ENCODE results near the gene GTF2F1. TPM values are rescaled to one million over a fixed set of nuclear protein-coding genes. Genes with fewer than 3 reads are reported as not detected.

Gene GTF2F1
- total and polyA plus RNA-seq, 9 of the 15 experiments (the other 6 are each of a cell fraction or from before 2014, with no cell fraction given), result 4.7 to 75.4 (median 68.4) TPM

DNA sequence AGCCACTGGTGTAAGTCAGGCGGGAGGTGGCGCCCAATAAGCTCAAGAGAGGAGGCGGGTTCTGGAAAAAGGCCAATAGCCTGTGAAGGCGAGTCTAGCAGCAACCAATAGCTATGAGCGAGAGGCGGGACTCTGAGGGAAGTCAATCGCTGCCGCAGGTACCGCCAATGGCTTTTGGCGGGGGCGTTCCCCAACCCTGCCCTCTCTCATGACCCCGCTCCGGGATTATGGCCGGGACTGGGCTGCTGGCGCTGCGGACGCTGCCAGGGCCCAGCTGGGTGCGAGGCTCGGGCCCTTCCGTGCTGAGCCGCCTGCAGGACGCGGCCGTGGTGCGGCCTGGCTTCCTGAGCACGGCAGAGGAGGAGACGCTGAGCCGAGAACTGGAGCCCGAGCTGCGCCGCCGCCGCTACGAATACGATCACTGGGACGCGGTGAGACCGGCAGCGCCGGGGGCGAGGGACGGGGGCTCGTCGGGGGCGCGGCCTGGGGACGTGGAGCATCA, 20.3 kb downstream of the GTF2F1 start, which contains the start of gene ALKBH7 (continued):
- TF ChIP-seq MIER1 (IDR thresholded peaks at IDR 0.05; ENCODE audit: low read depth) (no peak), RHOXF2B (CRISPR knock-in tag; conservative IDR thresholded peaks at IDR 0.05) (0 out of 2 replicates have a peak, but pooled peaks have one; percentile 15), SP2 (IDR thresholded peaks at IDR 0.05; ENCODE audit: extremely low read depth, low read depth, low read length, poor library complexity, severe bottlenecking) (peak; percentile 97), HDAC1 (IDR thresholded peaks at IDR 0.05) (peak in 1 of 2 experiments; percentile 72; a peak in 2 of 4 replicates), PML (IDR thresholded peaks at IDR 0.05; ENCODE audit: low read length) (peak; percentile 38; the same call in 1 of the 2 replicates), POLR2A (conservative IDR thresholded peaks at IDR 0.05) (peak; percentile 84), ZNF282 (CRISPR knock-in tag; IDR thresholded peaks at IDR 0.05) (no peak), RAD21 (CRISPR knock-in tag; conservative IDR thresholded peaks at IDR 0.05 in 1 of 2, IDR thresholded peaks at IDR 0.05 in 1 of 2) (peak in 1 of 2 experiments; percentile 7; a peak in 1 of 4 replicates), NFIX (CRISPR knock-in tag; IDR thresholded peaks at IDR 0.05; ENCODE audit: low read depth) (no peak)
- TF ChIP-seq, protein P1, sequence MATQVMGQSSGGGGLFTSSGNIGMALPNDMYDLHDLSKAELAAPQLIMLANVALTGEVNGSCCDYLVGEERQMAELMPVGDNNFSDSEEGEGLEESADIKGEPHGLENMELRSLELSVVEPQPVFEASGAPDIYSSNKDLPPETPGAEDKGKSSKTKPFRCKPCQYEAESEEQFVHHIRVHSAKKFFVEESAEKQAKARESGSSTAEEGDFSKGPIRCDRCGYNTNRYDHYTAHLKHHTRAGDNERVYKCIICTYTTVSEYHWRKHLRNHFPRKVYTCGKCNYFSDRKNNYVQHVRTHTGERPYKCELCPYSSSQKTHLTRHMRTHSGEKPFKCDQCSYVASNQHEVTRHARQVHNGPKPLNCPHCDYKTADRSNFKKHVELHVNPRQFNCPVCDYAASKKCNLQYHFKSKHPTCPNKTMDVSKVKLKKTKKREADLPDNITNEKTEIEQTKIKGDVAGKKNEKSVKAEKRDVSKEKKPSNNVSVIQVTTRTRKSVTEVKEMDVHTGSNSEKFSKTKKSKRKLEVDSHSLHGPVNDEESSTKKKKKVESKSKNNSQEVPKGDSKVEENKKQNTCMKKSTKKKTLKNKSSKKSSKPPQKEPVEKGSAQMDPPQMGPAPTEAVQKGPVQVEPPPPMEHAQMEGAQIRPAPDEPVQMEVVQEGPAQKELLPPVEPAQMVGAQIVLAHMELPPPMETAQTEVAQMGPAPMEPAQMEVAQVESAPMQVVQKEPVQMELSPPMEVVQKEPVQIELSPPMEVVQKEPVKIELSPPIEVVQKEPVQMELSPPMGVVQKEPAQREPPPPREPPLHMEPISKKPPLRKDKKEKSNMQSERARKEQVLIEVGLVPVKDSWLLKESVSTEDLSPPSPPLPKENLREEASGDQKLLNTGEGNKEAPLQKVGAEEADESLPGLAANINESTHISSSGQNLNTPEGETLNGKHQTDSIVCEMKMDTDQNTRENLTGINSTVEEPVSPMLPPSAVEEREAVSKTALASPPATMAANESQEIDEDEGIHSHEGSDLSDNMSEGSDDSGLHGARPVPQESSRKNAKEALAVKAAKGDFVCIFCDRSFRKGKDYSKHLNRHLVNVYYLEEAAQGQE (IDR thresholded peaks at IDR 0.05; ENCODE audit: borderline replicate concordance), result no peak
- TF ChIP-seq, protein P1 (CRISPR knock-in tag; IDR thresholded peaks at IDR 0.05; ENCODE audit: low read depth), result 0 out of 2 replicates have a peak, but pooled peaks have one; percentile 59
- TF ChIP-seq, protein P2, sequence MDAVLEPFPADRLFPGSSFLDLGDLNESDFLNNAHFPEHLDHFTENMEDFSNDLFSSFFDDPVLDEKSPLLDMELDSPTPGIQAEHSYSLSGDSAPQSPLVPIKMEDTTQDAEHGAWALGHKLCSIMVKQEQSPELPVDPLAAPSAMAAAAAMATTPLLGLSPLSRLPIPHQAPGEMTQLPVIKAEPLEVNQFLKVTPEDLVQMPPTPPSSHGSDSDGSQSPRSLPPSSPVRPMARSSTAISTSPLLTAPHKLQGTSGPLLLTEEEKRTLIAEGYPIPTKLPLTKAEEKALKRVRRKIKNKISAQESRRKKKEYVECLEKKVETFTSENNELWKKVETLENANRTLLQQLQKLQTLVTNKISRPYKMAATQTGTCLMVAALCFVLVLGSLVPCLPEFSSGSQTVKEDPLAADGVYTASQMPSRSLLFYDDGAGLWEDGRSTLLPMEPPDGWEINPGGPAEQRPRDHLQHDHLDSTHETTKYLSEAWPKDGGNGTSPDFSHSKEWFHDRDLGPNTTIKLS (IDR thresholded peaks at IDR 0.05; ENCODE audit: borderline replicate concordance, low read depth), result 0 out of 2 replicates have a peak, but pooled peaks have one; percentile 34
- TF ChIP-seq, protein P3, sequence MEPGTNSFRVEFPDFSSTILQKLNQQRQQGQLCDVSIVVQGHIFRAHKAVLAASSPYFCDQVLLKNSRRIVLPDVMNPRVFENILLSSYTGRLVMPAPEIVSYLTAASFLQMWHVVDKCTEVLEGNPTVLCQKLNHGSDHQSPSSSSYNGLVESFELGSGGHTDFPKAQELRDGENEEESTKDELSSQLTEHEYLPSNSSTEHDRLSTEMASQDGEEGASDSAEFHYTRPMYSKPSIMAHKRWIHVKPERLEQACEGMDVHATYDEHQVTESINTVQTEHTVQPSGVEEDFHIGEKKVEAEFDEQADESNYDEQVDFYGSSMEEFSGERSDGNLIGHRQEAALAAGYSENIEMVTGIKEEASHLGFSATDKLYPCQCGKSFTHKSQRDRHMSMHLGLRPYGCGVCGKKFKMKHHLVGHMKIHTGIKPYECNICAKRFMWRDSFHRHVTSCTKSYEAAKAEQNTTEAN (CRISPR knock-in tag; IDR thresholded peaks at IDR 0.05), result no peak
- TF ChIP-seq, protein P4, sequence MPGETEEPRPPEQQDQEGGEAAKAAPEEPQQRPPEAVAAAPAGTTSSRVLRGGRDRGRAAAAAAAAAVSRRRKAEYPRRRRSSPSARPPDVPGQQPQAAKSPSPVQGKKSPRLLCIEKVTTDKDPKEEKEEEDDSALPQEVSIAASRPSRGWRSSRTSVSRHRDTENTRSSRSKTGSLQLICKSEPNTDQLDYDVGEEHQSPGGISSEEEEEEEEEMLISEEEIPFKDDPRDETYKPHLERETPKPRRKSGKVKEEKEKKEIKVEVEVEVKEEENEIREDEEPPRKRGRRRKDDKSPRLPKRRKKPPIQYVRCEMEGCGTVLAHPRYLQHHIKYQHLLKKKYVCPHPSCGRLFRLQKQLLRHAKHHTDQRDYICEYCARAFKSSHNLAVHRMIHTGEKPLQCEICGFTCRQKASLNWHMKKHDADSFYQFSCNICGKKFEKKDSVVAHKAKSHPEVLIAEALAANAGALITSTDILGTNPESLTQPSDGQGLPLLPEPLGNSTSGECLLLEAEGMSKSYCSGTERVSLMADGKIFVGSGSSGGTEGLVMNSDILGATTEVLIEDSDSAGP (CRISPR knock-in tag; IDR thresholded peaks at IDR 0.05), result 0 out of 2 replicates have a peak, but pooled peaks have one; percentile 1

All from K562 (cell line).